HL-60 (cell line): ENCODE measurements around the gene GPRASP3.

ENCODE experiments used
- DNase-seq, 2 experiments: peaks; one replicate each; pipeline ENCODE4 v3.0.0-alpha.2; 2010 to 2020; ENCODE audit warnings: low read depth in 1 of 2, low spot score in 1 of 2
- H3K27ac ChIP-seq: fragments of 250-450 bp; sonication (Bioruptor Pico); replicated peaks from 2 replicates; pipeline ENCODE4 v1.5.1; 2020; ENCODE audit warnings: mild to moderate bottlenecking, moderate library complexity
- H3K27me3 ChIP-seq: fragments of 250-450 bp; sonication (Bioruptor Pico); 2 replicates; pipeline ENCODE4 v1.5.1; 2021; ENCODE audit warnings: mild to moderate bottlenecking, moderate library complexity; ENCODE audit not compliant: insufficient read depth, poor library complexity, severe bottlenecking
- H3K4me3 ChIP-seq: replicated peaks from 2 replicates; pipeline ENCODE4 v1.5.1; 2011; ENCODE audit warnings: mild to moderate bottlenecking, control low read depth, low read length; ENCODE audit not compliant: insufficient read depth
- GABPA ChIP-seq: IDR thresholded peaks from 2 replicates; pipeline ENCODE4 v1.6.1; 2012; ENCODE audit warnings: low read depth
- POLR2AphosphoS5 ChIP-seq: IDR thresholded peaks from 2 replicates; pipeline ENCODE4 v1.6.1; 2012; ENCODE audit warnings: low read depth
- SPI1 ChIP-seq: IDR thresholded peaks from 2 replicates; pipeline ENCODE4 v1.6.1; 2012; ENCODE audit warnings: low read depth, mild to moderate bottlenecking, borderline replicate concordance
- TF ChIP-seq, protein P1 (sequence below): IDR thresholded peaks from one replicate; pipeline ENCODE4 v1.5.1; 2011; ENCODE audit warnings: low read length, control low read depth, inconsistent platforms; ENCODE audit not compliant: insufficient read depth
- TF ChIP-seq, protein P2 (sequence below): IDR thresholded peaks from 2 replicates; pipeline ENCODE4 v1.6.1; 2012; ENCODE audit warnings: low read depth; ENCODE audit not compliant: insufficient replicate concordance

The GPRASP3 gene

DNA sequence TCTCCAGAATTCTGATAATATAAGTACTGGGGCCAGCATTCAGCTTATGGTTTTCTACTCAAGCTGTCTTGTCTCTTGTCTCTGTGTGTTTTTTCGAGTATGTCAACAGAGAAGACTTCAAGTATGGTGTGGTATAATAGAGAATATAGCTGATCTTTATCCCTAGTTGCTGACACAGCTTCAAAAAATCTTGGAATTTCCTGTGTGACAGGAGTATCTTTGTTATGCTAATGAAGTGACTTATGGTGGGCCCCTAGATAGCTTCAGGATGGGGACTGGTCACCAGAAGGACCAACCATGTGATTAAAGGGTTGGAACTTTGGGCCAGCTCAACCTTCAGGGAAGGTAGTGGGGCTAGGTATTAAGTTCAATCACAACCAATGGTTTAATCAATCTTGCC lies 2.9 kb downstream of the GPRASP3 start:
- no peak for TF ChIP-seq GABPA
- TF ChIP-seq, protein P1, sequence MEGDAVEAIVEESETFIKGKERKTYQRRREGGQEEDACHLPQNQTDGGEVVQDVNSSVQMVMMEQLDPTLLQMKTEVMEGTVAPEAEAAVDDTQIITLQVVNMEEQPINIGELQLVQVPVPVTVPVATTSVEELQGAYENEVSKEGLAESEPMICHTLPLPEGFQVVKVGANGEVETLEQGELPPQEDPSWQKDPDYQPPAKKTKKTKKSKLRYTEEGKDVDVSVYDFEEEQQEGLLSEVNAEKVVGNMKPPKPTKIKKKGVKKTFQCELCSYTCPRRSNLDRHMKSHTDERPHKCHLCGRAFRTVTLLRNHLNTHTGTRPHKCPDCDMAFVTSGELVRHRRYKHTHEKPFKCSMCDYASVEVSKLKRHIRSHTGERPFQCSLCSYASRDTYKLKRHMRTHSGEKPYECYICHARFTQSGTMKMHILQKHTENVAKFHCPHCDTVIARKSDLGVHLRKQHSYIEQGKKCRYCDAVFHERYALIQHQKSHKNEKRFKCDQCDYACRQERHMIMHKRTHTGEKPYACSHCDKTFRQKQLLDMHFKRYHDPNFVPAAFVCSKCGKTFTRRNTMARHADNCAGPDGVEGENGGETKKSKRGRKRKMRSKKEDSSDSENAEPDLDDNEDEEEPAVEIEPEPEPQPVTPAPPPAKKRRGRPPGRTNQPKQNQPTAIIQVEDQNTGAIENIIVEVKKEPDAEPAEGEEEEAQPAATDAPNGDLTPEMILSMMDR, result no peak
- TF ChIP-seq, protein P2, sequence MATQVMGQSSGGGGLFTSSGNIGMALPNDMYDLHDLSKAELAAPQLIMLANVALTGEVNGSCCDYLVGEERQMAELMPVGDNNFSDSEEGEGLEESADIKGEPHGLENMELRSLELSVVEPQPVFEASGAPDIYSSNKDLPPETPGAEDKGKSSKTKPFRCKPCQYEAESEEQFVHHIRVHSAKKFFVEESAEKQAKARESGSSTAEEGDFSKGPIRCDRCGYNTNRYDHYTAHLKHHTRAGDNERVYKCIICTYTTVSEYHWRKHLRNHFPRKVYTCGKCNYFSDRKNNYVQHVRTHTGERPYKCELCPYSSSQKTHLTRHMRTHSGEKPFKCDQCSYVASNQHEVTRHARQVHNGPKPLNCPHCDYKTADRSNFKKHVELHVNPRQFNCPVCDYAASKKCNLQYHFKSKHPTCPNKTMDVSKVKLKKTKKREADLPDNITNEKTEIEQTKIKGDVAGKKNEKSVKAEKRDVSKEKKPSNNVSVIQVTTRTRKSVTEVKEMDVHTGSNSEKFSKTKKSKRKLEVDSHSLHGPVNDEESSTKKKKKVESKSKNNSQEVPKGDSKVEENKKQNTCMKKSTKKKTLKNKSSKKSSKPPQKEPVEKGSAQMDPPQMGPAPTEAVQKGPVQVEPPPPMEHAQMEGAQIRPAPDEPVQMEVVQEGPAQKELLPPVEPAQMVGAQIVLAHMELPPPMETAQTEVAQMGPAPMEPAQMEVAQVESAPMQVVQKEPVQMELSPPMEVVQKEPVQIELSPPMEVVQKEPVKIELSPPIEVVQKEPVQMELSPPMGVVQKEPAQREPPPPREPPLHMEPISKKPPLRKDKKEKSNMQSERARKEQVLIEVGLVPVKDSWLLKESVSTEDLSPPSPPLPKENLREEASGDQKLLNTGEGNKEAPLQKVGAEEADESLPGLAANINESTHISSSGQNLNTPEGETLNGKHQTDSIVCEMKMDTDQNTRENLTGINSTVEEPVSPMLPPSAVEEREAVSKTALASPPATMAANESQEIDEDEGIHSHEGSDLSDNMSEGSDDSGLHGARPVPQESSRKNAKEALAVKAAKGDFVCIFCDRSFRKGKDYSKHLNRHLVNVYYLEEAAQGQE, result no peak
- no peak for TF ChIP-seq SPI1
- no peak for TF ChIP-seq POLR2AphosphoS5
- Histone ChIP-seq H3K4me3 (no peak overlapping the region), H3K27ac (no peak overlapping the region)

DNA sequence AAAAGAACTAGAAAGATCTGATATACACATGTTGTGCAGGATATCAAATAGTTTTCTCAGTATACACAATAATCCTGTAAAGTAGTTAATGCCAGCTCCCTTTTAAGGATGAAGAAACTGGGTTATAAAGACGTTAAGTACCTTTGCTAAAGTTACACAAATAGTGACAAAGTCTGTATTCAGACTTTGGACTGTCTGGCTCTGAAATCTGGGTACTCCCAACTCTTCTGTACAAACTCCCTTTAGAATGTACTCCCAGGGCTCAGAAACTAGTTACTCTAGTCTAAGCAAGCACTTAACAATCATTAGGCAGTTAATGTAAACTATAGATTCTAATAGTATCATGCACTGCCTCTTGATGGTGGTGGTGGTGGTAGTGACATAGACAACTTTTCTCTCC lies 7.2 kb downstream of the GPRASP3 start:
- TF ChIP-seq SPI1 (no peak), GABPA (no peak), POLR2AphosphoS5 (no peak)
- TF ChIP-seq, protein P1, result no peak
- TF ChIP-seq, protein P2, result no peak
- DNase-seq, result no peak
- Histone ChIP-seq H3K4me3 (no peak overlapping the region), H3K27ac (no peak overlapping the region), H3K27me3 (no peaks in the 10 kb centered on the region)

More for the DNA sequence above, 2.9 kb downstream of the GPRASP3 start:
- no peak for DNase-seq
- H3K27me3 ChIP-seq, result no peaks in the 10 kb centered on the region

DNA sequence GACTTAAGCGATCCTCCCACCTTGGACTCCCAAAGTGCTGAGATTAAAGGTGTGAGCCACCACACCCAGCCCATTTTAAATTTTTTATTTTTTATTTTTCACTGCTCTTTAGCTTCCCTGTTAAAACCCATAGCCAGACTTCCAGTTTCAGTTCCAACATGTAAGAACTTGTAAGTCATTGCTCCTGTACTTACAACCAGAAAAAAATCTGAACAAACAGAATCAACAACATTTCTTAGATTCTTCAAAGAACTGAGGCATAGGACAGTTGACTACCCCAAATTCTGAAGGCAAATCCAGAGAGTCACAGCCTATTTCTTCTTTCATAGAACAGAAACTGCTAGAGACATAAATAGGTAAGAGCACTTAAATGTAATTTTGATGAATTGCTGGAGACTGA lies 8.1 kb downstream of the GPRASP3 start:
- no peak overlapping the region for H3K27ac ChIP-seq
- H3K27me3 ChIP-seq, result no peaks in the 10 kb centered on the region
- no peak overlapping the region for H3K4me3 ChIP-seq
- DNase-seq, result no peak
- TF ChIP-seq, protein P1, result no peak
- TF ChIP-seq, protein P2, result no peak
- TF ChIP-seq POLR2AphosphoS5, result no peak
- TF ChIP-seq SPI1, result no peak
- TF ChIP-seq GABPA, result no peak
